Measurements from ENCODE around the gene TSPAN7. TPM values are rescaled to one million over a fixed set of nuclear protein-coding genes. Genes with fewer than 3 reads are reported as not detected.

The TSPAN7 gene
- total and polyA plus RNA-seq, 2 donors (not counting 1 experiment from before 2014, with no cell fraction given), result 0.07 to 0.32 TPM

- peaks cover 0 to 3% (median 0%) of the 10 kb centered on the region in 4 experiments for H3K27me3 ChIP-seq (replicated peaks in 1 of 4; ENCODE audit: control extremely low read depth in 1 of 4, control insufficient read depth in 3 of 4, insufficient read depth in 4 of 4, low read length in 3 of 4)
- H3K36me3 ChIP-seq (replicated peaks in 1 of 2; ENCODE audit: control extremely low read depth in 1 of 2, control insufficient read depth in 1 of 2, extremely low read depth in 1 of 2, insufficient read depth in 2 of 2, low read length in 1 of 2), result no peaks in the 10 kb centered on the region
- TF ChIP-seq EZH2 (IDR thresholded peaks at IDR 0.05; ENCODE audit: borderline replicate concordance, insufficient read depth, low read depth, low read length, poor library complexity, severe bottlenecking), result no peak
- TF ChIP-seq CTCF (IDR thresholded peaks at IDR 0.05), result no peak
- Mint-ChIP-seq H3K4me1 (peaks cover 6% of the 10 kb centered on the region), H3K27me3 (peaks cover 4% of the 10 kb centered on the region), H3K9me3 (ENCODE audit: insufficient read depth) (no peaks in the 10 kb centered on the region), H3K27ac (no peak overlapping the region), H3K4me3 (no peak overlapping the region)
- ChIA-PET POLR2A (no interaction called here), CTCF (interaction anchor here (0.8 kb wide), 1 partner anchor 311 kb away, joined by 3 read pairs; no protein-coding TSS in a partner anchor)
- H3K4me3 ChIP-seq (ENCODE audit: control extremely low read depth in 1 of 5, extremely low read depth in 1 of 5, insufficient read depth in 1 of 5, low read depth in 2 of 5, low read length in 4 of 5), result no peak overlapping the region
- H2AFZ ChIP-seq (ENCODE audit: insufficient read depth, low read depth, low read length, poor library complexity, severe bottlenecking), result no peak overlapping the region
- no peaks in the 10 kb centered on the region for H3K79me2 ChIP-seq (ENCODE audit: control insufficient read depth, insufficient read depth, low read length)
- no peak overlapping the region for H3K4me2 ChIP-seq (replicated peaks; ENCODE audit: low read depth, low read length, poor library complexity, severe bottlenecking)
- H3K4me1 ChIP-seq (ENCODE audit: control insufficient read depth in 2 of 2, insufficient read depth in 2 of 2, low read length in 2 of 2), result no peaks in the 10 kb centered on the region
- WGBS (ENCODE audit: insufficient coverage), result 100% methylated on average over 1 of the region's 1 CpG
- H3K9me3 ChIP-seq (ENCODE audit: control extremely low read depth in 1 of 3, control insufficient read depth in 2 of 3, insufficient read depth in 1 of 3, low read length in 2 of 3), result no peaks in the 10 kb centered on the region
- DNase-seq (no peak), ATAC-seq (ENCODE audit: low read depth) (no peak)
- no peak overlapping the region for H3K27ac ChIP-seq (ENCODE audit: low read length in 2 of 2)
- H4K20me1 ChIP-seq (ENCODE audit: control insufficient read depth, insufficient read depth, low read length, poor library complexity, severe bottlenecking), result no peaks in the 10 kb centered on the region
- H3K9ac ChIP-seq (ENCODE audit: low read length), result no peak overlapping the region
- intact Hi-C loops (cut with micrococcal nuclease), result no loop called here
Observed at GRCh38 chrX:38701073-38701472, 139.7 kb downstream of the TSPAN7 start.

- H3K4me1 Mint-ChIP-seq, result no peaks in the 10 kb centered on the region
- no peak overlapping the region for H3K27ac Mint-ChIP-seq
- POLR2A ChIA-PET, result no interaction called here
- TF ChIP-seq EZH2 (IDR thresholded peaks at IDR 0.05; ENCODE audit: borderline replicate concordance, insufficient read depth, low read depth, low read length, poor library complexity, severe bottlenecking) (no peak), CTCF (IDR thresholded peaks at IDR 0.05) (no peak)
- Histone ChIP-seq H3K4me3 (ENCODE audit: control extremely low read depth in 1 of 5, extremely low read depth in 1 of 5, insufficient read depth in 1 of 5, low read depth in 2 of 5, low read length in 4 of 5) (no peak overlapping the region), H3K27me3 (replicated peaks in 1 of 4; ENCODE audit: control extremely low read depth in 1 of 4, control insufficient read depth in 3 of 4, insufficient read depth in 4 of 4, low read length in 3 of 4) (peaks cover 0 to 6% (median 0%) of the 10 kb centered on the region in 4 experiments), H3K36me3 (replicated peaks in 1 of 2; ENCODE audit: control extremely low read depth in 1 of 2, control insufficient read depth in 1 of 2, extremely low read depth in 1 of 2, insufficient read depth in 2 of 2, low read length in 1 of 2) (no peaks in the 10 kb centered on the region), H3K4me2 (replicated peaks; ENCODE audit: low read depth, low read length, poor library complexity, severe bottlenecking) (no peak overlapping the region), H3K9me3 (ENCODE audit: control extremely low read depth in 1 of 3, control insufficient read depth in 2 of 3, insufficient read depth in 1 of 3, low read length in 2 of 3) (no peaks in the 10 kb centered on the region), H3K4me1 (ENCODE audit: control insufficient read depth in 2 of 2, insufficient read depth in 2 of 2, low read length in 2 of 2) (no peaks in the 10 kb centered on the region), H4K20me1 (ENCODE audit: control insufficient read depth, insufficient read depth, low read length, poor library complexity, severe bottlenecking) (no peaks in the 10 kb centered on the region), H3K27ac (ENCODE audit: low read length in 2 of 2) (no peak overlapping the region), H2AFZ (ENCODE audit: insufficient read depth, low read depth, low read length, poor library complexity, severe bottlenecking) (no peak overlapping the region), H3K9ac (ENCODE audit: low read length) (no peak overlapping the region), H3K79me2 (ENCODE audit: control insufficient read depth, insufficient read depth, low read length) (no peaks in the 10 kb centered on the region)
- CTCF ChIA-PET, result no interaction called here
- intact Hi-C loops (cut with micrococcal nuclease), result no loop called here
- WGBS (ENCODE audit: insufficient coverage), result no CpG with 5 or more reads among the region's 2 CpGs
- DNase-seq, result no peak
- peaks cover 4% of the 10 kb centered on the region for H3K27me3 Mint-ChIP-seq
- no peaks in the 10 kb centered on the region for H3K9me3 Mint-ChIP-seq (ENCODE audit: insufficient read depth)
- ATAC-seq (ENCODE audit: low read depth), result no peak
- H3K4me3 Mint-ChIP-seq, result no peak overlapping the region
Observed at GRCh38 chrX:38704146-38704882, 143.0 kb downstream of the TSPAN7 start.

All from B cell (primary cell).